ENCODE data around the gene PEA15.

Gene PEA15

DNA sequence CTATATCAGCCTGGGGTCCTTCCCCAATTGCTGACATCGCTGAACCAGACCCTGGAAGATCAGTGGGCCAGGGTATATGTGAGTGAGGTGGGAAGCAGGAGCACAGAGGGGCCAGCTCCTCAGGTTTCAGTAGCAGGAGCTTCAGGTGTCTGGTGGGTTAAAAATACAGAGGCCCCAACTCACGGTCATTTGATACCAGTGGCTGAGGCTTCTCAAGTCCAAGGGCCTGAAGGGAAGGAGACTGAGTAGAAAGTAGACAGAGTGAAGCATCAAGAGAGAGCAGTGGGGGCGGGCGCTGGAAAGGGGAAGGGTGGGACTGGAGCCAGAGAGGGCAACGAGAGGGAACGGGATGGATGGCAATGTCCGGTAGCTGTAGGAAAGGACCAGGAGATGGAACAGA lies 16.8 kb upstream of the PEA15 start:
- TF ChIP-seq, protein P1, sequence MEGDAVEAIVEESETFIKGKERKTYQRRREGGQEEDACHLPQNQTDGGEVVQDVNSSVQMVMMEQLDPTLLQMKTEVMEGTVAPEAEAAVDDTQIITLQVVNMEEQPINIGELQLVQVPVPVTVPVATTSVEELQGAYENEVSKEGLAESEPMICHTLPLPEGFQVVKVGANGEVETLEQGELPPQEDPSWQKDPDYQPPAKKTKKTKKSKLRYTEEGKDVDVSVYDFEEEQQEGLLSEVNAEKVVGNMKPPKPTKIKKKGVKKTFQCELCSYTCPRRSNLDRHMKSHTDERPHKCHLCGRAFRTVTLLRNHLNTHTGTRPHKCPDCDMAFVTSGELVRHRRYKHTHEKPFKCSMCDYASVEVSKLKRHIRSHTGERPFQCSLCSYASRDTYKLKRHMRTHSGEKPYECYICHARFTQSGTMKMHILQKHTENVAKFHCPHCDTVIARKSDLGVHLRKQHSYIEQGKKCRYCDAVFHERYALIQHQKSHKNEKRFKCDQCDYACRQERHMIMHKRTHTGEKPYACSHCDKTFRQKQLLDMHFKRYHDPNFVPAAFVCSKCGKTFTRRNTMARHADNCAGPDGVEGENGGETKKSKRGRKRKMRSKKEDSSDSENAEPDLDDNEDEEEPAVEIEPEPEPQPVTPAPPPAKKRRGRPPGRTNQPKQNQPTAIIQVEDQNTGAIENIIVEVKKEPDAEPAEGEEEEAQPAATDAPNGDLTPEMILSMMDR (IDR thresholded peaks at IDR 0.05; ENCODE audit: control insufficient read depth, insufficient read depth, low read depth, low read length, missing control alignments), result no peak
- no peak overlapping the region for H3K4me3 ChIP-seq (ENCODE audit: control insufficient read depth, low read depth, low read length)
- no peak for DNase-seq (ENCODE audit: low read depth)

DNA sequence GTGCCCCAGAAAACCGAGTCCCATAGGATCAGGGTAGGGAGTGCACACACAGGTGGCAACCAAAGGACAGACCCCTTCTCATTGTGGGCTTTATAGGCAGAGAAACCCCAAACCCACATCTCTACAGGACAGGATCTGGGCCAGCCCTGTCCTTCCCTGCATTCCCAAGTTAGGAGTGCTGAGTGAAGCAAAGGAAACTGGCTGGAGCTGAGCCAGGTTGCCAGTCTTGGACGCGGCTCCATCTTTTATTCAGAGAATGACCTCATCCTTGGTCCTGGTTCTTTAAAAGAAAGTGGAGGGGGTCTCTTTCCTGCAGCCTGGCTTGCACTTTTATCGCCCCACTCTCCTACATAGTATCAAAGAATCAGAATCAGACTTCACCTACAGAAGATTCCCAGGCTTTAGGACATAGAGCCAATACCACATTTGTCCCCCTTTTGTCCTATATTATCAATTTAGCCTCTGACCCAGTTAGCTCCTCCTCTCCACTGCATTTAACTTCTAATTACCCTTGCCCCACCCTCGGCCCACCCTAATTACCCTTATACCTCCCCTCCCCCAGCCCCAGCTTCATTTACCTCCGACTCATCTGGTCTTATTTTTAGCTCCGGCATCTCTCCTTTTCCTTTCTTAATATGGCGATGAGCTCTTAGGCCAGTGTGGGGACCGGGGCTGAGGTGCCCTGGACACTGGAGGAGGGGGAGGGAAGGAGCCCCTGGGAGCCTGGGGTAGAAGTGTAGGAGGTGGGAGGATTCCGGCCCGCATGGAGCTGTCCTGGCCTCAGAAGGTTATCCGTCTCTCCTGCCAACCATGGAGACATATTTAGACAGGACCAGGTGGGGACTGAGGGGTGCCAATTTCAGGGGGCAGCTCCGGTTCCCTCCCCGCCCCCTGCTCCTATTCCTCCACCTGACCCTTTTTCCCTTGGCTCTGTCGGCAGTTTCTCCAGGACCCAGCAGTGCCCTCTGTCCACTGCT lies 15.2 kb upstream of the PEA15 start, which contains the start of gene CASQ1:
TSS of gene CASQ1 (plus strand) at position 927 of the 977 bp plus-strand sequence. CDS start 177 bp downstream, outside the sequence.
- TF ChIP-seq, protein P1 (IDR thresholded peaks at IDR 0.05; ENCODE audit: control insufficient read depth, insufficient read depth, low read depth, low read length, missing control alignments), result no peak
- no peak for DNase-seq (ENCODE audit: low read depth)
- no peak within 1 kb of the TSS for H3K4me3 ChIP-seq (ENCODE audit: control insufficient read depth, low read depth, low read length)

DNA sequence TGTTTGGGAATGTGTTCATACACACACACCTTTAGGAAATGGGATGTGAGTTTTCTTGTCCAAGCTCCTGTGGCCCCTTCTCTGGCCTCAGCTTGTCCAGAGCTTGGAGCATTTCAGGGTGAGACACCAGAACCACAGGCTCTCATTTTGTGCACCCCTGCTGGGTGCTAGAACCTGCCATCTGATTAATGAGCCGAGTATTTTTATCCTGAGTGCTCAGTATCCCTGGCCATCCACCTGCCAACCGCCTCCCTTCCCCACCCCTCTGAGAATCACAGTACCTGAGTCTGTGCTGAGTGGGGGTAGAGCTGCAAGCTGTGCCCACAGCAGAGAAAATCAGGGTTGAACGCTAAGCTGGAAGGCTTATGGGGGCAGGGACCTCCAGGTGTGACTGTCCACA lies 13.4 kb upstream of the PEA15 start:
- DNase-seq (ENCODE audit: low read depth), result no peak
- H3K4me3 ChIP-seq (ENCODE audit: control insufficient read depth, low read depth, low read length), result no peak overlapping the region
- TF ChIP-seq, protein P1 (IDR thresholded peaks at IDR 0.05; ENCODE audit: control insufficient read depth, insufficient read depth, low read depth, low read length, missing control alignments), result no peak

DNA sequence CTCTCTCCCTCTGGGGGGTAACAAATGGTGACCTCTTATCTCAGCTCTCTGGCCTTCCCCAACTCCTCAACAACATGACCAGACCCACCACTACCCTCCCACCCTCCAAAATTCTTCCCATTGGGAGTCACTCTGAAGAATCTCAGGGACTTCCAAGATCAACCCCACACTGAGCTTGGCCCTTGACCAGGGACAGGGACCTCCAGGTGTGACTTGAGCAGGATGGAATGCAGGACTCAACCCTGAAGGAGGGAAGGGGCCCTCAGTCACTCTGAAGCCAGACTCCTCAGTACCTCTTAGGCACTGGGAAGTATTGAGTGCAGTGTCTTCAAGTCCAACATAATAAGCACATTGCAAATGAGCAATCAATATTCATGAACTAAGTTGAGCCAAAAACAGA lies 12.9 kb upstream of the PEA15 start:
- TF ChIP-seq, protein P1 (IDR thresholded peaks at IDR 0.05; ENCODE audit: control insufficient read depth, insufficient read depth, low read depth, low read length, missing control alignments), result no peak
- H3K4me3 ChIP-seq (ENCODE audit: control insufficient read depth, low read depth, low read length), result no peak overlapping the region
- no peak for DNase-seq (ENCODE audit: low read depth)

DNA sequence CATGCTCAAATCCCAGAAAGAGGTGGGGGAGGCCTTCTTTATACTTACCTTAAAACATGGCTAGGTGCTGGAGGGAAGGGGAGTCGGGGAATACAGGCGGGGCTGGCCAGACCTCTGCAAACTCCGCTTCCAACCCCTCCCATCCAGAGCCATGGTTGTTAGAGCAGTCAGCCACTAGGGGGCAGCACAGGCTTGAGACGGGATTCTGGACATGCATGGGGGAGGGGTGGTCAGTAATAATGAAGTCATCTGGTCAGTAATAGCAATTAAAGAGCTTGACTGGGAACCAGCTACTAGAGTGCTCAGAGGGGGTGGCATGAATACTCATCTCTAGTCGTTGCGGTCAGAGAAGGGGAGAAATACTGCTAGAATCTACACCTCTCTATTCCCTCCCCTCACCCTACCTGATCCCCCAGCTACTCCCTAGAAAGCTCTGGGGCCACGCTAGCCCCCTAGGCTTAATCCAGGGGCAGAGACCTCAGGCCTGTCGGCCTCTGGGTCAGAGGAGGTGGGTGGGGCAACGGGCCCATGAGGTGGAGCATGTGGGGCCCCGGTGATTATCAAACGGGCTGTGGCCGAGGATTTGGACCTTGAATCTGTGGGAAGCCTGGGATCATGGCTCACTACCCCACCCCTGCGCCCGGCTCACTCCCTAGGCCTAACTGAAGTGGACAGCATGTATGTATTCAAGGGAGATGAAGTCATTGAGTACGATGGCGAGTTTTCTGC lies 11.9 kb upstream of the PEA15 start:
- peak; percentile 72 for DNase-seq (ENCODE audit: low read depth)
- no peak overlapping the region for H3K4me3 ChIP-seq (ENCODE audit: control insufficient read depth, low read depth, low read length)
- TF ChIP-seq, protein P1 (IDR thresholded peaks at IDR 0.05; ENCODE audit: control insufficient read depth, insufficient read depth, low read depth, low read length, missing control alignments), result peak; percentile 97

DNA sequence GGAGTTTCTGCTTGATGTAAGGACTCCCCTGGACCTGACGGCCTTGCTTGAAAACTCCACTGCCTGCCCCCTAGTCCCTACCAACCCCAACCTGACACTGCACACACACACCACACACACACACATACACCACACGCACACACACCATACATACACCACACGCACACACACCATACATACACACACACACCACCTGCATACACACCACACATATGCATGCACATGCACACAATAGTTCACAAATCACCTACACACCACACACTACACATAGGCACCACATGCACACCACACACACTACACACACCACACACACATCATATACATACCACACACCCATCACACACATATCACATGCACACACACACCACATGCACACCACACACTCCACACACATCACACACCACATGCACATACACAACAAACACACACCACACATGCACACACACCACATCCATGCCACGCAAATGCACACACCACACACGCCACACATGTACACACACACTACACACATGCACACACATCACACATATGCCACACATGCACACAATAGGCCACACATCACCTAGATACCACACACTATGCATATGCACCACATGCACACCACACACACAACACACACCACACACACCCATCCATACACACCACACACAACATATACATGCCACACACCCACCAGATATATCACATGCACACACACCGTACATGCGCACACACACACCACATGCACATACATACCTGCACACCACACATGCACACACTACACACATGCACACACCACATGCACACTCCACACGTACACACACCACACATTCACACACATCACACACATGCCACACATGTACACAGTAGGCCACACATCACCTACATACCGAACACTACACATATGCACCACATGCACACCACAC lies 11.1 kb upstream of the PEA15 start:
- H3K4me3 ChIP-seq (ENCODE audit: control insufficient read depth, low read depth, low read length), result no peak overlapping the region
- TF ChIP-seq, protein P1 (IDR thresholded peaks at IDR 0.05; ENCODE audit: control insufficient read depth, insufficient read depth, low read depth, low read length, missing control alignments), result no peak
- DNase-seq (ENCODE audit: low read depth), result no peak
